Measurements from ENCODE around the gene HPCAL4. TPM values are rescaled to one million over a fixed set of nuclear protein-coding genes. Genes with fewer than 3 reads are reported as not detected.

The HPCAL4 gene
- total RNA-seq, 1 donor from 2014 or later = not detected

DNA sequence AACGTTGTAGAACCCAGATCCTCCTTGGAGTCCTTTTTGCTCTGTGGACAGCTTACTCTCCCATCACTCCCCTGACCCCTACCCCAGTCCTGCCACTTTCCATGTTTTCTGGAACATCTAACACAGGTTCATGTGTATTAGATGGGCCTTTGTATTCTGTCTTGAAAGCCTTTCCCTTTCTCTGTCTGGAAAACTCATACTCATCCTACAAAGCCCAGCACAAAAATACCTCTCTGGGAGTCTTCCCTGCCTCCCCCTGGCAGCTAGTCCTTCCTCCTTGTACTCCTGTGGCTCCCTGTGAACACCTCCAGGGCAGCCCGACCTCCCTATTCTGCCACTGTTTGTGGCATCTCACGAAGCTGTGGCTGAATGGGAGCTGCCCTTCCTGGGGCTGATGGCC lies 44.0 kb downstream of the HPCAL4 start:
- no peak for ATAC-seq

DNA sequence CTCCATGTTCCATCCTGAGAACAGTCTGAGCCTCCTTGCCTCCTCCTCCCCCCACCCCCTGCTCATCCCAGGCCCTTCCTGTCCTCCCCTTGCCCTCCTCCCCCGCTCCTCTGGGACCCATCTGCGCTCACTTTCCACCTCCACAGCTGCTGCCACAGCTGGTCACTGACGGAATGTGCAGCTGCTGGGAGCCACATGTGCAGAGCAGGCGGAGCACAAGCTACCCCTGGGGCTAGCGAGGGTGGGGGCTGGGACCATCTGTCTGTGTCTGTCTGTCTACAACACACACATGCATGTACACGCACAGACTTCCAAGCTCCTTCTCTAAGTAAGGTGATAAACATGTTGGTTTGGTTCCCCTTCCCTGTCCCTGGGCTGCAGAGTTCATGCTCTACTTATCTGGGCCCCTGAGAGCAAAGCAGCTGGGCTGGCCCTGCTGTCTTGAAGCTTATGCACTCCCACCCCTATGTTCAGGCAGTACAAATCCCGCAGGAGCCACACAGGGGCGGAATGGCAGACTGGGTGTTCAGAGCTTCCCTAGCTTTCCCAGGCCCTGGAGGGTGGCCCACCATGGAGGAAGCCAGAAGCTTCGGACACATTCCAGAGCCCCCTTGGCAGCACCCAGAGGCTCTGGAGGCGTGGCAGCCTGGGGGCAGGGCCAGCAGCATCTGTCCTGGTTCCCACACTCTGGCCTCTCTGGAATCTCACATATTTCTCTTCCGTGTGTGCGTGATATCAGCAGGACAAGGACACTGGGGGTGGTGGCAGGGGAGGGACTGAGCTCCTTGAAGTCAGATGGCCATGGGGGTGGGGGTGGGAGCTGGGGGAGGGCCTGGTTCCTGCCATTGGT lies 44.8 kb downstream of the HPCAL4 start:
- ATAC-seq = peak; percentile 33

DNA sequence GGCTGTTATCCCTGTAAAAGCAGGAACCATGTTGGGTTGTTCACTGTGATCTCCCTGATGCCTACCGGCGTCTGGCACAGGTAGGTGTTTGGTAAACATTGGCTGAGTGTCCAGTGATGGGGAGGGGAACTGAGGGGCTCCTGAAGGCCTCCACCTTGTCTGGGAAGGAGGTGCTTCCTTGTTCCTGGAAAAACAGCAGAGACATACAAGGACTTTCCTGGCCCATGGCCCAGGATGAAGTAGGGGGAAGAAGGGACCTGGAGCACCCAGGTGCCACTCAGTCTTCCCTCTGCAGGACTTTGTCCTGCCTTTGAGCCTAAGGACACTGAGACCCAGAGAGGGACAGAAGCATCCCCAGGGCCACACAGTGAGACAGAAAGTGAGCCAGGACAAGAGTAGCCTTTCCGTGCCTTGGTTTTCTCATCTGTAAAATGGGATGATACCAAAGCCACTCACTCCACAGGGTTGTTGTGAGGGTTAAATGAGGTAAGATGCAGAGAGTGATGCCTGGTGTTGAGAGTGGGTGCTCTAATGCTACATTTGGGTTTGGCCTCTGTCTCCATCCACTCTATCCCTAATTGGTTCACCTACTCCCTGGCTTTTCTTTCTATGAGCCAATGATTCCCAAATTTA lies 45.7 kb downstream of the HPCAL4 start:
- no peak for ATAC-seq

DNA sequence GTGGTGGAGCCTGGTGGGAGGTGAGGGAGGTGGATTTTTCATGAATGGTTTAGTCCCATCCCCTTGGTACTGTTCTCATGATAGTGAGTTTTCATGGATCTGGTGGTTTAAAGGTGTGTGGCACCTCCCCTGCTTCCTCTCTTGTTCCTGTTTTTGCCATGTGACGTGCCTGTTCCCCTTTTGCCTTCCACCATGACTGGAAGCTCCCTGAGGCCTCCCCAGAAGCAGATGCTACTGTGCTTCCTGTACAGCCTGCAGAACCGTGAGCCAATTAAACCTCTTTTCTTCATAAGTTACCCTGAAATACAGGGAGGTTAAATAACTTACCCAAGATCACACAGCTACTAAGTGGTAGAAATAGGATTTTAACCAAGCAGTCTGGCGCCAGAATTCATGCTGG lies 47.5 kb downstream of the HPCAL4 start:
- ATAC-seq = no peak

DNA sequence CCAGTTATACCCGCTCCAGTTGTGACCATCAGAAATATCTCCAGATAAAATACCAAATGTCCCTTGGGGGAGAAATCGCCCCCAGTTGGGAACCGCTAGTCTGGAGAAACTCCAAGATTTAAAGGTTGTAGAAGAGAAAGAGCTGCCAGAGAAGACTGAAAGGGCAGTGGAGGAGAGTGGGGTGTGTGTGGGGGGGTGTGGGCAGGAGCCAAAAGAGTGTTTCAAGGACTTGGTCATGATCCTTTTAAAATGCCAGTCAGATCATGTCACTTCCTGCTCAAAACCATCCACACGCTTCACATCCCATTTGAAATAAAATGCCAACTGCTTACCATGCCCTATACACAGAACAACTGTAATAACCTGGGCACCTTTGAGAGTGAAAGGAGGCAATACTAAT lies 48.4 kb downstream of the HPCAL4 start:
- ATAC-seq = no peak

DNA sequence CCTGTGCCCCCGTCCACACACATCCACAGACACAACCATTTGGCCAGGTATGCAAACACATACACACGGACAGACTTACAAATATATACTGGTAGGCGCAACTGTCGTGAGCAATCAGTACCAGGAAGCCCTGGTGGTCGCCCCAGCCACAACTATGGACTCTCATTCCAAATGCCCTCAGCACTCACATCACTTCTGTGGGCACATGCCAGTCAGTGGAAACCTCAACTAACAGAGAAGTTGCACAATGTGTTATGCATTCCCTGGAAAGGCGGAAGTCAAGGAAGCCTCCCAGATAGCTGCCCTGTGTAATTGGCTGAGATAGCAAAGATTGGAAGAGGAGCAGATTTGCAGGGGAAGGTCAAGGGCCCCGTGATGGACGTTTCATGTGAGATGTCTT lies 50.4 kb downstream of the HPCAL4 start:
- no peak for ATAC-seq

DNA sequence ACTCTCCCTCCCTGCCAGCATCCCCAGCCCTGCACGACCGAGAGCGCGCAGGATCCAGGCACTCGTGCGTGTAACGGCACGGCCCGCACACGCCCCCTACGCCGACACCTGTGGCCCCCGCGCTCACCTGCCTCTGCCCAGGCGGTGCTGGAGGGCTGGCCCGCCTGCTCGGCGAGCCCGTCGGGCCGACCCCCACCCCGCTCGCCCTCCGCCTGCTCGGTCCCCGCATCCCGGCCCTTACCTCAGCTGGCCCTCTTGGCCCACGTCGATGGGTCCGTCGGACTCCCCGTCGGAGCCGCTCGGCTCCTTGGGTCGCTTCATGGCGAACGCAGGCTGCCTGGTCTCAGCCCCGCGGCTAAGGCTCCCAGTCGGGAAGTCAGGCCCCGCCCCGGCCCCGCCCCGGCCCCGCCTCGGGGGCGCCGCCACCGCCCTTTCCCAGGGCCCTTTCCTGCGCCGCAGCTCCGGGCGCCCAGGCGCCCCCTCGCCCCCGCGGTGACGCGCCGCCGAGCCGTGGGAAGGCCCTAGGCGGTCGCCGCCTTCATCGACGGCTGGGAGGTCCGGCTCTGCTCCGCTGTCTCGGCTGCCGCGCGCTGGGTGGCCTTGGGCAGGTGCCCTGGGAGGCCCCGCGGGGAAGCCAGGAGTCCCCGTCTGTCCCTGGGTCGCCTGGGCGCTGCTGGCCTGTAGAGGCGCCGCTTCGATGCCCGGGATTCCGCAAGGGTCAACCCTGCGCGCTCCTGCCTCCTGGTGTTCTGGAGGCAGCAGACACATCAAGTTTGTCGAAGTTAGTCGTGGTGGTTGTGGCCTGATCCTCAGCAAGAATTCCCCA lies 51.7 kb downstream of the HPCAL4 start, which contains the start of gene HEYL:
TSS of gene HEYL (minus strand) at position 339 of the 826 bp plus-strand sequence. CDS start at position 321, 18 bp downstream.
- ATAC-seq = peak; percentile 58

DNA sequence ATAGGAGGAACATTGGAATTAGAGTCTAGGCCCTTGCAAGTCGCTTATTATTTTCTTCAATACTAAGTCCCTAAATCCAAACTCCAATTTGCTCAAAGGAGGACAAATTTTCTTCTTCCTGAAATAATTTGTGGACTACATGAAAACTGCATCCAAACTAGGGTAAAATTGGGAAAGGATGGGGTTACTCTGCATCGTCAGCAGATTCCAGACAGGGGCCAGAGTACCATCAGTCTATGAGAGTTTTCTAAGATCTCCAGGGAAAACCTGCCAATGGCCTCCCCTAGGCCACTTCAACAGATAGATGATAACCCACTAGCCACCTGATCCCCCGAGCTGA lies 52.3 kb downstream of the HPCAL4 start:
- ATAC-seq = no peak

DNA sequence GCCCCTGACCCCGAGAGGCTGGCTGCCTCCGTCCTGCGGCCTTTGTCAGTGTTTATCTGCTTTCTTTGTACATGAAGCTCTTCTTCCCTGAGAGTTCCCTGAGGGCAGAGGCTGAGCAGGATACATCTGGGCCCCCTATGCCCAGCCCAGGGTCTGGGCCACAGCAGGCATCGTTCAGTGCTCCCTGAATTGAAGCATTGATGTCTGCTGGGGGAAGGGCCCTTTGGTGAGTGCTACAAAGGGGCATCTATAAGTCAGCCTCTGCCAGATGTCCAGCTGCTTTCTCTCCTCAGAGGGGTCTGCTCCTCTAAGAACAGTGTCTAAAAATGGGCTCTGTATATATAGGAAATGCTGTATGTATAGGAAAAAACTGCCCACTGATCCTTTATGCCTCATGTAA lies 53.9 kb downstream of the HPCAL4 start:
- no peak for ATAC-seq

DNA sequence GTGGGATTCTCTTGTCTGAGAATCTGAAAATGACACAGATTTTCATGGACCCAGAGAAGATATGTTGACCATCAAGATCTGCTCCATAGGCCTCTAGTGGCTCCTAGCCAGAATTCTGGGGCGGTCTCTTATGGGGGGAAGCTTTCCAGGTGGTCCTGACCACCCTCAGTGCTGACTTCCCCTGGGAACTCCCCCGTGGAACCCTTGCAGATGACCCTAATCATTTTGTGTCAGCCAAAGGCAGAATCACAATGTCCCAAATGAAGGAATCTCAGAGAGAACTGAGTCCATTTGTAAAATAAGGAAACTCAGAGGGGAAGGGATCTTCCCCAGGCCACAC lies 55.4 kb downstream of the HPCAL4 start:
- no peak for ATAC-seq

DNA sequence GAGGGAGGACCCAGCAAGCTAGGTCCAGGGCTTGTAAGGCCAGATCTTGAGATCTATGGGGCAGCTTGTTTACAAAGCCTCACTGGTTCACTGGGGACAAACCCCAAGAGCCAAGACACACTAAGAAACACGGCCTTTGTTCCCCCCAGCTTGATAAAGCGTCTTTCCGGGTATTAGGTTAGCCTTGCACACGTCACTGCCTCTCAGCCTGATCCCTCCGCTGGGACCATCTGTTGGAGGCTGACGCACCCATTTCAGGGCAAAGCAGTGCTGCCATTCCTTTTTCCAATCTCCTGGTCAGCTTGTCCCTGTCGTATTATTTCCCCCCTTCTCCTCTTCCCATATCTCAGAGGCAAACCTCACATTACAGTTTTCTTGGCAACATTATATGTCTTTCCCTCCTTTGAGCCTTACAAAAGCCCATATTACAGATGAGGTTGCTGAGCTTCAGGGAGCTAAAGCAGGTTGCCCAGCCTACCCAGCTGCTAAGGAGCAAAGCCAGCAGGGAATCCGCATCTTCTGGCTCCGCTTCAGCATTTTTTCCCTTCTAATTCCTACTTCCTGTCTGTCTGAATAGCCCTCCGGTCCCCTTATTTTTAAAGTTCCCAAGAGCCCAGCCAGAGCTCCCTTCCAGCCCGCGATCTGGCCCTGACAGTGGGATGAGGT lies 55.9 kb downstream of the HPCAL4 start:
- ATAC-seq = no peak

DNA sequence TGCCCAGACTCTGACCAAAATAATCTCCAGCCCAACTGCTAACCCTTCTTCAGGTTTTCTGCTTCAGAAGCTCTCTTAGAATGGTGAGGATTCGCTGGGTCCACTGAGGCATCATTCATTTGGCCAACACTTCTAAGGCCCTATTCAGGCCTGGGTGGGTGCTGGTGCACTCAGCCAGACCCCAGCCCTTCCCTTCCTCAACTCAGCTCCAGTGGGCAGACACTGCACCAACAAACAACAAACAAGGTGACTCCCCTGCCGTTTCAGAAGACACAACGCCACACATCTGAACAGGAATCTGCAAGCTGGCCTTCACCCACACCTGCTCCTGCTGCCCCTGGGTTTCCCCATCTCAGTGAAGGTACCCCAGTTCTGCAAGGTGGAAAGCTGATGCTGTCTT lies 57.8 kb downstream of the HPCAL4 start:
- no peak for ATAC-seq

DNA sequence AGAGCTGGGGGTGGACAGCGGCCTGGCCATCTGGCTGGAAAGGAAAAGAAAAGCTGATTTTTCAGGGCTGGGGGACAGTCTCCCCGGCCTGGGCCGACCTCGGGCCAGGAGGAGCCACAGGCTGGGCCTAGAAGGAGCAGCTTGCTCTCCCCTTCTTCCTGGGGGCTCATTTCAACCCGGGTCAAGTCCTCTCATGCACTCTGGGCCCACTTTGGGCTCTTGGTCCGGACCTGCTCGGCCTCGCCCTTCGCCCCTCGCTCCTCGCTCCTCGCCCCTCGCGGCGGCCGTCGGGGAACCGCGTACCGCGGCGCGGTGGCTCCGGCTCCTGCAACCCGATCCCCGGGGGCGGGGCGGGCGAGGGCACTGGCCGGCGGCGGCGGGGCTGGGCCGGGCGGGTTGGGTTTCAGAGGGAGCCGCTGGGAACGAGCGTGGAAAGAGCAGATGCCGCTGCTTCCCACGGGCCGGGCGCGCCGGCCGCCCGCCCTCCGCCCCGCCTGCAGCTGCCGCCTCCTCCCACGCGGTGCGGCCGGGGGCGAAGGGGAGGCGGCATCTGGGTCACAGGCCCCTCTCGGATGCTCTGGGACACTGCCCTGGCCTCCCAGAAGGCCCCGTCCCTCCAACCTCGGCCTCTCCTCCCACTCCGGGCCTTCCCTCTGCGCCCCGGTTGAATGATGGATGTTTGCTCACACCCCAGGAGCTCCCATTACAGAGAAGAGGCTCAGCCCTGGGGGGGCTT lies 58.4 kb downstream of the HPCAL4 start:
- peak; percentile 34 for ATAC-seq

DNA sequence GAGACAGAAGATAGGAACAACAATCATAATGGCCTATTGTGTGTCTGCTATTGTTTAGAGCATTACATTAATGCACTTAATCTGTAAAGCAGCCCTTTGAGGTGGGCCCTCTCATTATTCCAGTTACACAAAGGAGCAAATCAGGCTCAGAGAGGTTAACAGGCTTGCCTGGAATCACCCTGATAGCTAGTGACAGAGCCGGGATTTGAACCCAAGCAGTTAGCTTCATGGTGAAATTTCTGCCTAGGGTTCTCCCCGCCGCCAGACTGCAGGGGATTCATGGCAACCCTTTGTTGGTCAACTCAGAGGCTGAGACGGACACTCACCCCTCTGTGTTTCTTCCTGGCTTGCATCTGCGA lies 58.9 kb downstream of the HPCAL4 start:
- ATAC-seq = no peak

DNA sequence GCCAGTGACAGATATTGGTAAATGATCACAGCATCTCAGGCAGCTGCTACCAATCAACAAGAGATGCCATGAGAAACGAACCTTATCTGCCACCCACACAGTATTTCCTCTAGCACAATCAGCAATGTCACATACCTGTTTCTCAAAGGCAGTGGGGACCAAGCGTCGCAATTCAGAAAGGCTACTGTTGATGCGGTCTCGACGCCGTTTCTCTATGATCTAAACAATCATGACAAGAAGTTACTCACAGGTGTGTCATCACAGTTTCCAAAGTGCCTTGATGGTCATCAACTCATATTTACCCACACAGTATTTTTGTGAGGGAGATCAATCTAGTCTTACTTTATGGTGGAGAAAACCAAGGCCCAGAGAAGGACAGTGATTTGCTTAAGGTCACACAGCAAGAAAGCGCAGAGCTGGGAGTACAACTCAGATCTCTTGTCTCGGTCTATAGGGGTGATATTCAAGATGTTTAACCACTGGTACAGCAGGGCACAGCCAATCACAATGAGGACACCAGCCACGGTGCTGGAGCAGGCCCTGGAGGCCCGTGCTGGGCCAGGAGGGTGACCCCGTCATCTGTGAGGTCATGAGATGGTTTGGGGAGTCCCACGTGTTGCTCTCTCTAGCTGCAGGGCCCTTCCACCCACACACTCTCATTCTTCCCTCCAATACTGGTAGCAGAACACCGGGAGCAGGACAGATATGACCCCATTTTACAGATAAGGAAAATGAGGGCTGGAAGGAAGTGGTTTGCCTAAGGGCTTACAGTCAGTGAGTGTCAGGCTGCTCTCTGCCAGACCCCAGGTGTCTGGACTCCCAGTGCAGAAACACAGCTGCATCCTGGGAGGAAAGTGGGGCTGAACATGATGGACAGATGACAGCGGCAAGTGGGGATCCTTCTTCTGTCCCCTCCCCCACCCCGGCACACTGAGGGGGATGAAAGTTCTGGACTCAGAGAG lies 59.6 kb downstream of the HPCAL4 start:
- ATAC-seq = no peak

DNA sequence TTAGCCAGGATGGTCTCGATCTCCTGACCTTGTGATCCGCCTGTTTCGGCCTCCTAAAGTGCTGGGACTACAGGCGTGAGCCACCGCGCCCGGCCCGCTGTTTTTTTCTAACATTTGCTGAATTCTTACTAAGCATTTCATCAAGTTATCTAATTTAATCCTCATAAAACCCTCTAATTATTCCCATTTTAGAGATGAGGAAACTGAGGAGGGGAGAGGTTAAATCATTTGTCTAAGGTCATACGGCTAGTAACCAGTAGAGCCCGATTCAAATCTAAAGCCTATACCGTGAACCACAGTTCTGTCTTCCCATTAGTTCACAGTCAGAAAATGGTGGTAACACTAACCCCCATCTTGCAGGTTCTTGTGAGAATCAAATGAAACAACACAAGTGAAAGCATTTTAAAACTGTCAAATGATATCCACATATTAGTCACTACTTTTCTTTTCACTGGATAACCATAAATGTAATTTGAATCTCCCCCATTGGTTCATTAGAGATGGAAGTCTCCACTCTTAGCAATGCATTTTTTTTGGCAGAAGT lies 62.4 kb downstream of the HPCAL4 start:
- no peak for ATAC-seq
